BLaER1 (cell line): ENCODE measurements around the gene PAF1.

Experiments used
- H3K27ac ChIP-seq: shearing (Covaris generic); formaldehyde crosslinking; 2 replicates; pipeline ENCODE4 v1.8.1; 2022
- H3K27me3 ChIP-seq: shearing (Covaris generic); formaldehyde crosslinking; 2 replicates; pipeline ENCODE4 v1.8.1; 2022
- H3K36me3 ChIP-seq: shearing (Covaris generic); formaldehyde crosslinking; 2 replicates; pipeline ENCODE4 v1.8.1; 2022
- H3K4me1 ChIP-seq: shearing (Covaris generic); formaldehyde crosslinking; 2 replicates; pipeline ENCODE4 v1.8.1; 2022
- H3K4me2 ChIP-seq: shearing (Covaris generic); formaldehyde crosslinking; 2 replicates; pipeline ENCODE4 v1.8.1; 2022
- H3K4me3 ChIP-seq: shearing (Covaris generic); formaldehyde crosslinking; 2 replicates; pipeline ENCODE4 v1.8.1; 2022
- H3K9ac ChIP-seq: shearing (Covaris generic); formaldehyde crosslinking; 2 replicates; pipeline ENCODE4 v1.8.1; 2022
- H3K9me3 ChIP-seq: shearing (Covaris generic); formaldehyde crosslinking; 2 replicates; pipeline ENCODE4 v1.8.1; 2022
- H4K20me1 ChIP-seq: shearing (Covaris generic); formaldehyde crosslinking; 2 replicates; pipeline ENCODE4 v1.8.1; 2022
- Cebpa-rat ChIP-seq: shearing (Covaris generic); IDR thresholded peaks from 2 replicates; pipeline ENCODE4 v1.8.1; 2022

Gene PAF1

GRCh38 chr19:39428283-39429112 lies 37.6 kb upstream of the PAF1 start:
- Histone ChIP-seq H3K9ac (no peak overlapping the region), H3K9me3 (no peaks in the 10 kb centered on the region), H3K27me3 (no peaks in the 10 kb centered on the region), H3K4me1 (peaks cover 7% of the 10 kb centered on the region), H3K36me3 (peaks cover 60% of the 10 kb centered on the region), H3K4me3 (no peak overlapping the region), H4K20me1 (peaks cover 62% of the 10 kb centered on the region), H3K4me2 (no peak overlapping the region), H3K27ac (0 out of 2 replicates have a peak overlapping the region, but pooled peaks have one; percentile 30)
- TF ChIP-seq Cebpa-rat, result no peak

GRCh38 chr19:39427707-39428106 lies 36.8 kb upstream of the PAF1 start:
- Histone ChIP-seq H3K27ac (no peak overlapping the region), H3K4me3 (no peak overlapping the region), H3K4me2 (no peak overlapping the region), H4K20me1 (peaks cover 62% of the 10 kb centered on the region), H3K27me3 (no peaks in the 10 kb centered on the region), H3K9ac (no peak overlapping the region), H3K36me3 (peaks cover 60% of the 10 kb centered on the region), H3K4me1 (0 out of 2 replicates have a peak, but pooled peaks cover 6% of the 10 kb centered on the region), H3K9me3 (no peaks in the 10 kb centered on the region)
- TF ChIP-seq Cebpa-rat, result no peak

GRCh38 chr19:39426170-39426569 lies 35.3 kb upstream of the PAF1 start:
- Histone ChIP-seq H3K36me3 (peaks cover 60% of the 10 kb centered on the region), H4K20me1 (peaks cover 49% of the 10 kb centered on the region), H3K9me3 (no peaks in the 10 kb centered on the region), H3K27ac (no peak overlapping the region), H3K4me1 (0 out of 2 replicates have a peak, but pooled peaks cover 6% of the 10 kb centered on the region), H3K4me3 (no peak overlapping the region), H3K27me3 (no peaks in the 10 kb centered on the region), H3K9ac (0 out of 2 replicates have a peak overlapping the region, but pooled peaks have one; percentile 2), H3K4me2 (no peak overlapping the region)
- TF ChIP-seq Cebpa-rat, result no peak

- Histone ChIP-seq H3K9me3 (no peaks in the 10 kb centered on the region), H4K20me1 (peaks cover 45% of the 10 kb centered on the region), H3K27ac (no peak overlapping the region), H3K27me3 (no peaks in the 10 kb centered on the region), H3K4me1 (0 out of 2 replicates have a peak, but pooled peaks cover 6% of the 10 kb centered on the region), H3K4me3 (no peak overlapping the region), H3K4me2 (no peak overlapping the region), H3K36me3 (peaks cover 60% of the 10 kb centered on the region), H3K9ac (no peak overlapping the region)
- no peak for TF ChIP-seq Cebpa-rat
Measured at GRCh38 chr19:39425744-39426143, 34.8 kb upstream of the PAF1 start.

- peaks cover 45% of the 10 kb centered on the region for H4K20me1 ChIP-seq
- no peak overlapping the region for H3K4me2 ChIP-seq
- H3K9ac ChIP-seq, result no peak overlapping the region
- H3K9me3 ChIP-seq, result no peaks in the 10 kb centered on the region
- no peak overlapping the region for H3K4me3 ChIP-seq
- H3K27me3 ChIP-seq, result no peaks in the 10 kb centered on the region
- 0 out of 2 replicates have a peak, but pooled peaks cover 6% of the 10 kb centered on the region for H3K4me1 ChIP-seq
- no peak for TF ChIP-seq Cebpa-rat
- peaks cover 67% of the 10 kb centered on the region for H3K36me3 ChIP-seq
- H3K27ac ChIP-seq, result no peak overlapping the region
Measured at GRCh38 chr19:39424934-39425333, 34.0 kb upstream of the PAF1 start.

- Histone ChIP-seq H3K4me1 (0 out of 2 replicates have a peak, but pooled peaks cover 3% of the 10 kb centered on the region), H3K9me3 (no peaks in the 10 kb centered on the region), H3K4me3 (no peak overlapping the region), H3K36me3 (peaks cover 81% of the 10 kb centered on the region), H4K20me1 (peaks cover 41% of the 10 kb centered on the region), H3K4me2 (no peak overlapping the region), H3K27ac (no peak overlapping the region), H3K9ac (no peak overlapping the region), H3K27me3 (no peaks in the 10 kb centered on the region)
- TF ChIP-seq Cebpa-rat, result no peak
Measured at GRCh38 chr19:39423258-39424086, 32.6 kb upstream of the PAF1 start.

GRCh38 chr19:39422020-39422419 lies 31.1 kb upstream of the PAF1 start:
- Histone ChIP-seq H3K4me3 (no peak overlapping the region), H3K4me2 (no peak overlapping the region), H3K4me1 (no peaks in the 10 kb centered on the region), H3K27ac (no peak overlapping the region), H3K27me3 (no peaks in the 10 kb centered on the region), H3K9me3 (no peaks in the 10 kb centered on the region), H4K20me1 (peaks cover 42% of the 10 kb centered on the region), H3K9ac (no peak overlapping the region), H3K36me3 (peaks cover 96% of the 10 kb centered on the region)
- no peak for TF ChIP-seq Cebpa-rat

GRCh38 chr19:39420769-39421168 lies 29.9 kb upstream of the PAF1 start:
- no peak for TF ChIP-seq Cebpa-rat
- no peak overlapping the region for H3K4me2 ChIP-seq
- no peaks in the 10 kb centered on the region for H3K9me3 ChIP-seq
- H3K4me3 ChIP-seq, result no peak overlapping the region
- H3K36me3 ChIP-seq, result peaks cover 100% of the 10 kb centered on the region
- H3K9ac ChIP-seq, result no peak overlapping the region
- H3K27me3 ChIP-seq, result no peaks in the 10 kb centered on the region
- peaks cover 45% of the 10 kb centered on the region for H4K20me1 ChIP-seq
- H3K4me1 ChIP-seq, result peaks cover 6% of the 10 kb centered on the region
- H3K27ac ChIP-seq, result no peak overlapping the region

GRCh38 chr19:39419003-39419402 lies 28.1 kb upstream of the PAF1 start:
- no peak for TF ChIP-seq Cebpa-rat
- H3K4me3 ChIP-seq, result no peak overlapping the region
- no peak overlapping the region for H3K27ac ChIP-seq
- H3K4me2 ChIP-seq, result no peak overlapping the region
- peaks cover 95% of the 10 kb centered on the region for H3K36me3 ChIP-seq
- no peaks in the 10 kb centered on the region for H3K9me3 ChIP-seq
- H3K9ac ChIP-seq, result no peak overlapping the region
- H4K20me1 ChIP-seq, result peaks cover 45% of the 10 kb centered on the region
- peaks cover 23% of the 10 kb centered on the region for H3K4me1 ChIP-seq
- no peaks in the 10 kb centered on the region for H3K27me3 ChIP-seq
